Mesendoderm (in vitro differentiated cells): Measurements from ENCODE around the gene ZNF205.

Experiments used
- DNase-seq: peaks from one replicate; pipeline ENCODE4 v3.0.0; 2013
- H2AK5ac ChIP-seq: 2 replicates; pipeline ENCODE4 v1.6.1; 2013; ENCODE audit warnings: low read length, inconsistent platforms
- H2BK120ac ChIP-seq: 2 replicates; pipeline ENCODE4 v1.6.1; 2013; ENCODE audit warnings: low read depth, mild to moderate bottlenecking, low read length, moderate library complexity, mixed read lengths
- H2BK15ac ChIP-seq: replicated peaks from 2 replicates; pipeline ENCODE4 v1.6.1; 2013; ENCODE audit warnings: low read depth, mild to moderate bottlenecking, moderate library complexity
- H2BK5ac ChIP-seq: 2 replicates; pipeline ENCODE4 v1.6.1; 2013; ENCODE audit warnings: low read length, inconsistent platforms
- H3K18ac ChIP-seq: 2 replicates; pipeline ENCODE4 v1.6.1; 2013; ENCODE audit warnings: mild to moderate bottlenecking, low read length, mixed read lengths
- H3K23ac ChIP-seq: one replicate; pipeline ENCODE4 v1.6.1; 2013; ENCODE audit warnings: low read length
- H3K27ac ChIP-seq: 2 replicates; pipeline ENCODE4 v1.5.1; 2013; ENCODE audit warnings: low read depth, mild to moderate bottlenecking, inconsistent platforms, low read length, moderate library complexity
- H3K27me3 ChIP-seq: 2 replicates; pipeline ENCODE4 v1.6.1; 2013; ENCODE audit warnings: low read length, control low read depth, mild to moderate bottlenecking, inconsistent platforms; ENCODE audit not compliant: insufficient read depth, poor library complexity
- H3K36me3 ChIP-seq: 2 replicates; pipeline ENCODE4 v1.6.1; 2013; ENCODE audit warnings: low read length, inconsistent platforms; ENCODE audit not compliant: control insufficient read depth, insufficient read depth
- H3K4ac ChIP-seq: one replicate; pipeline ENCODE4 v1.6.1; 2013; ENCODE audit warnings: low read depth, mild to moderate bottlenecking, low read length, moderate library complexity
- H3K4me1 ChIP-seq: 2 replicates; pipeline ENCODE4 v1.6.1; 2013; ENCODE audit warnings: low read depth, low read length, inconsistent platforms; ENCODE audit not compliant: control insufficient read depth
- H3K4me2 ChIP-seq: 2 replicates; pipeline ENCODE4 v1.6.1; 2013; ENCODE audit warnings: low read length
- H3K4me3 ChIP-seq: 2 replicates; pipeline ENCODE4 v1.5.1; 2013; ENCODE audit warnings: mild to moderate bottlenecking, low read length
- H3K56ac ChIP-seq: one replicate; pipeline ENCODE4 v1.6.1; 2013; ENCODE audit warnings: low read length
- H3K79me1 ChIP-seq: 2 replicates; pipeline ENCODE4 v1.6.1; 2013; ENCODE audit warnings: low read length, inconsistent platforms
- H3K79me2 ChIP-seq: 2 replicates; pipeline ENCODE4 v1.6.1; 2013; ENCODE audit warnings: mild to moderate bottlenecking, low read length; ENCODE audit not compliant: control insufficient read depth, insufficient read depth
- H3K9ac ChIP-seq: 2 replicates; pipeline ENCODE4 v1.6.1; 2013; ENCODE audit warnings: low read length, inconsistent platforms
- H4K5ac ChIP-seq: one replicate; pipeline ENCODE4 v1.6.1; 2013; ENCODE audit warnings: low read length
- H4K8ac ChIP-seq: one replicate; pipeline ENCODE4 v1.6.1; 2013; ENCODE audit warnings: low read depth, mild to moderate bottlenecking, control low read depth, low read length, moderate library complexity
- WGBS: extraction: QIAGEN DNeasy Blood & Tissue Kit; methylation state at CpG from one replicate; pipeline ENCODE4 v1.1.7; 2013; ENCODE audit warnings: low lambda C conversion rate, missing lambda C conversion rate; ENCODE audit not compliant: insufficient coverage; ENCODE audit errors: extremely low coverage; 5-methylcytosine and 5-hydroxymethylcytosine counted together

The ZNF205 gene

GRCh38 chr16:3149193-3149530 lies 36.8 kb downstream of the ZNF205 start:
- WGBS = no CpG with 5 or more reads among the region's 6 CpGs
- H4K5ac ChIP-seq = no peak overlapping the region
- H3K4me3 ChIP-seq = no peak overlapping the region
- no peak overlapping the region for H4K8ac ChIP-seq
- H3K4me1 ChIP-seq = no peaks in the 10 kb centered on the region
- no peak overlapping the region for H3K18ac ChIP-seq
- no peak overlapping the region for H3K4ac ChIP-seq
- peak overlapping the region; percentile 98 for H3K56ac ChIP-seq
- no peaks in the 10 kb centered on the region for H3K27me3 ChIP-seq
- H3K36me3 ChIP-seq = no peaks in the 10 kb centered on the region
- H2BK120ac ChIP-seq = no peak overlapping the region
- no peaks in the 10 kb centered on the region for H3K79me2 ChIP-seq
- no peak overlapping the region for H2BK5ac ChIP-seq
- H2BK15ac ChIP-seq = no peak overlapping the region
- no peak overlapping the region for H3K23ac ChIP-seq
- H3K9ac ChIP-seq = peak overlapping the region; percentile 97
- H2AK5ac ChIP-seq = no peak overlapping the region
- no peak overlapping the region for H3K27ac ChIP-seq
- no peak overlapping the region for H3K4me2 ChIP-seq
- DNase-seq = no peak
- H3K79me1 ChIP-seq = no peaks in the 10 kb centered on the region

DNA sequence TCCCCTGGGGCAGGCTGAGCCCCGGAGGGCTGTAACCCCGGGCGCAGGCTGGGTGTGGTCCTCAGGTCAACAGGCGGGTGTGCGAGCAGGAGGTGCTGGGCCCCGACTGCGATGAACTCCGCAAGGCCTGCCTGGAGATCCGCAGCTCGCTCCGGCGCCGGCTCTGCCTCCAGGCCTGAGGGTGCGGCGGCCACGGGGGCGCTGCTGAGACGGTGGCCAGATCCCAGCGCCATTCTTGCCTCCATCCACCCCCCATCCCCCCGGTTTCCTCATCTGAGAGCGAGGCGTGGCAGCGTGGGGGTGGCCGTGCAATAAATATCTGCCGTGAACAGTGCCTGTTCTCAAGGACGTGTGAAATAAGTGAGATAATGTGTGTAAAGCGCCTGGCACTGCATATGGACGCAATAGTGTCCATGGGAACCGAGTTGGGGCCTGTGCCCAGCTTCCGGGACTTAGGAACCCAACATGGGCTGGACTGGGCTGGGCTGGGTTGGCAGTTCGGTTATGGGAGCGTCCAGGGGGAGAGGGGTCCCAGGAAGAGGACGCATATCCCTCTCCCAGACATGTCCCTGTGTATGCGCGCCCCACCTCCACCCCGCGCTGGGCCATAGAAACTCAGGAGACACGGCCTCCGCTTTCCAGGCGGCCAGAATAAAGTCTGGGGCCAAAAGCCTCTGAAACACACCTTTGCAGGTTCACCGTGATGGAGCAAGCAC lies 37.4 kb downstream of the ZNF205 start:
- Histone ChIP-seq H2BK15ac (no peak overlapping the region), H4K8ac (no peak overlapping the region), H4K5ac (no peak overlapping the region), H2BK120ac (no peak overlapping the region), H3K4me2 (peak overlapping the region; percentile 71), H3K9ac (peak overlapping the region; percentile 97), H3K79me2 (no peaks in the 10 kb centered on the region), H3K4me1 (no peaks in the 10 kb centered on the region), H3K36me3 (no peaks in the 10 kb centered on the region), H3K79me1 (no peaks in the 10 kb centered on the region), H3K23ac (no peak overlapping the region), H2AK5ac (no peak overlapping the region), H3K27me3 (no peaks in the 10 kb centered on the region), H2BK5ac (peak overlapping the region; percentile 77), H3K4me3 (peak overlapping the region; percentile 87), H3K18ac (peak overlapping the region; percentile 57), H3K4ac (peak overlapping the region; percentile 86), H3K27ac (peak overlapping the region; percentile 62), H3K56ac (peak overlapping the region; percentile 98)
- DNase-seq = peak; percentile 81
- no CpG with 5 or more reads among the region's 41 CpGs for whole genome bisulfite sequencing

- Histone ChIP-seq H3K56ac (peak overlapping the region; percentile 98), H3K27me3 (no peaks in the 10 kb centered on the region), H3K23ac (no peak overlapping the region), H3K4me2 (peak overlapping the region; percentile 71), H3K27ac (peak overlapping the region; percentile 62), H3K79me2 (no peaks in the 10 kb centered on the region), H3K9ac (peak overlapping the region; percentile 97), H3K79me1 (no peaks in the 10 kb centered on the region), H3K4me3 (peak overlapping the region; percentile 87), H2BK120ac (no peak overlapping the region), H4K8ac (no peak overlapping the region), H3K4ac (peak overlapping the region; percentile 86), H3K4me1 (no peaks in the 10 kb centered on the region), H4K5ac (no peak overlapping the region), H3K18ac (peak overlapping the region; percentile 57), H2BK15ac (no peak overlapping the region), H2AK5ac (no peak overlapping the region), H3K36me3 (no peaks in the 10 kb centered on the region), H2BK5ac (peak overlapping the region; percentile 77)
- DNase-seq = peak; percentile 99
- WGBS = no CpG with 5 or more reads among the region's 62 CpGs
Observed at GRCh38 chr16:3150346-3151218, 38.2 kb downstream of the ZNF205 start.

- WGBS = no CpG with 5 or more reads among the region's 15 CpGs
Observed at GRCh38 chr16:3152027-3152276, 39.6 kb downstream of the ZNF205 start.

GRCh38 chr16:3152277-3152990 lies 40.0 kb downstream of the ZNF205 start:
- no peak overlapping the region for H3K18ac ChIP-seq
- H3K79me1 ChIP-seq = no peaks in the 10 kb centered on the region
- H3K9ac ChIP-seq = peak overlapping the region; percentile 56
- no peak overlapping the region for H4K5ac ChIP-seq
- H2AK5ac ChIP-seq = no peak overlapping the region
- peak overlapping the region; percentile 68 for H3K56ac ChIP-seq
- H3K4me2 ChIP-seq = peak overlapping the region; percentile 90
- H3K79me2 ChIP-seq = no peaks in the 10 kb centered on the region
- peak overlapping the region; percentile 59 for H3K4me3 ChIP-seq
- no peaks in the 10 kb centered on the region for H3K36me3 ChIP-seq
- no peaks in the 10 kb centered on the region for H3K4me1 ChIP-seq
- H2BK15ac ChIP-seq = no peak overlapping the region
- peak; percentile 97 for DNase-seq
- H3K27me3 ChIP-seq = no peaks in the 10 kb centered on the region
- H2BK5ac ChIP-seq = no peak overlapping the region
- H3K27ac ChIP-seq = no peak overlapping the region
- no peak overlapping the region for H3K4ac ChIP-seq
- H4K8ac ChIP-seq = no peak overlapping the region
- no peak overlapping the region for H3K23ac ChIP-seq
- WGBS = no CpG with 5 or more reads among the region's 42 CpGs
- no peak overlapping the region for H2BK120ac ChIP-seq

More at GRCh38 chr16:3152027-3152276, 39.6 kb downstream of the ZNF205 start:
- H3K27me3 ChIP-seq = no peaks in the 10 kb centered on the region
- H3K27ac ChIP-seq = no peak overlapping the region
- no peak overlapping the region for H3K23ac ChIP-seq
- no peaks in the 10 kb centered on the region for H3K79me1 ChIP-seq
- H2BK120ac ChIP-seq = no peak overlapping the region
- no peak overlapping the region for H4K8ac ChIP-seq
- H2BK5ac ChIP-seq = no peak overlapping the region
- H3K56ac ChIP-seq = peak overlapping the region; percentile 42
- no peaks in the 10 kb centered on the region for H3K36me3 ChIP-seq
- DNase-seq = no peak
- no peaks in the 10 kb centered on the region for H3K79me2 ChIP-seq
- peak overlapping the region; percentile 38 for H3K4me2 ChIP-seq
- H3K4me1 ChIP-seq = no peaks in the 10 kb centered on the region
- no peak overlapping the region for H3K4me3 ChIP-seq
- no peak overlapping the region for H2BK15ac ChIP-seq
- H3K18ac ChIP-seq = no peak overlapping the region
- H2AK5ac ChIP-seq = no peak overlapping the region
- H3K9ac ChIP-seq = peak overlapping the region; percentile 21
- H3K4ac ChIP-seq = no peak overlapping the region
- no peak overlapping the region for H4K5ac ChIP-seq
